T-helper 2 cell (primary cell): ENCODE results near the gene OSGEPL1.
"Not testable (repeated sequence)": the region's sequence is repeated elsewhere in the genome, so short reads cannot be mapped to it uniquely, and the experiment has no call there.

Experiments
- DNase-seq, 5 experiments: peaks; one replicate each; pipeline versions ENCODE4 v3.0.0 to v3.0.0-alpha.2; 2012 to 2022

OSGEPL1 gene

DNA sequence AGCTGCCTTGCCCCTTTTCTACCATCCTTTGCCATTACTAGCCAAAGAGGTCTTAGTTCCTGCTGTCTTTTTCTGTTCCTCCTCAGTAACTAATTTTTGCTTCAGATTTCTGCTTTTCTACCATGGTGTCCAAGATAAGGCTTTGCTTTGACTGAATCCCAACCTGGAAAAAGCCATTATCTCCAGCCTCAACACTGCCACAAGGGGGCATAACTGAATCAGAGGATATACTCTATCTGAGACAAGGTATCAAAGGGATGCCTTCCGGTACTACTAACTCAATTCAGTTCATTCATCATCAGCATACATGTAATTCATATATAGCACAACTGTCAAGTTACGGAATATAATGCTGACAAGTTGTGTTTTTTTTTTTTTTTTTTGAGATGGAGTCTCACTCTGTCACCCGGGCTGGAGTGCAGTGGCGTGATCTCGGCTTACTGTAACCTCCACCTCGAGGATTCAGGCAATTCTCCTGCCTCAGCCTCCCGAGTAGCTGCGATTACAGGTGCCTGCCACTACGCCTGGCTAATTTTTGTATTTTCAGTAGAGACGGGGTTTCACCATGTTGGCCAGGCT is 11.4 kb downstream of the OSGEPL1 start:
- peak in 3 of 5 experiments; percentile 10 to 43 (median 27) for DNase-seq

DNA sequence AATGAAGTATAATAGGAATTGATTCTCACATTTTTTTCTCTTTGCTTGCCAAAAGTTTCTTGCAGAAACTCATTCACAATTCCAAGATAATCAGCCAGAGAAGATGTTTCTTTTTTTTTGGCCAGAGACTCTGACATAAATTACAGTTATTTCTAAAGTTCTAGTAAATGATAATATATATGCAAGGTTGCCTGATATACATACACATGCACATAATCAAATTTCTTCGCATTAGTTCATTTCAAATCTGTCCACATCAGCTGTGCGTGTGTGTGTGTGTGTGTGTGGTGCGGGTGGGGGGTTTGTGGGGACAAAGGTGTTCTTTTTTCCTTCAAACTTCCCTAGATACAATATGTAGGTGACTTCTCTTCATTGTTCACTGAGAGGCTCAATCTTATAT is 33.2 kb downstream of the OSGEPL1 start:
- no peak for DNase-seq

DNA sequence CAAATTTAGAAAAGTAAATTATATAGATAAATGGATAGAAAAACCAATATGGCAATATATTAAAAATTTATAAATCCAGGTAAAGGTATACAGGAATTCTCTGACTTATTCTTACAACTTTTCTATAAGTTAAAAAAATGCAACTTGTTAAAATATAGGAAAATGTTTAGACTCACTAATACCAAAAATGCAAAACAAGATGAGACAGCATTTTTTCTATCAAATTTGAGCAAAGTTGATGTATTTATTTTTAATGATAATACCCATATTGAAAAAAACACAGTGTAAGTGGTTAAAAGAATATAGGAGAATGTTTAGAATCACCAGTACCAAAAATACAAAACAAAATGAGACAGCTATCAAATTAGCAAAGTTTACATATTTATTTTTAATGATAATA is 35.7 kb downstream of the OSGEPL1 start:
- DNase-seq = no peak

DNA sequence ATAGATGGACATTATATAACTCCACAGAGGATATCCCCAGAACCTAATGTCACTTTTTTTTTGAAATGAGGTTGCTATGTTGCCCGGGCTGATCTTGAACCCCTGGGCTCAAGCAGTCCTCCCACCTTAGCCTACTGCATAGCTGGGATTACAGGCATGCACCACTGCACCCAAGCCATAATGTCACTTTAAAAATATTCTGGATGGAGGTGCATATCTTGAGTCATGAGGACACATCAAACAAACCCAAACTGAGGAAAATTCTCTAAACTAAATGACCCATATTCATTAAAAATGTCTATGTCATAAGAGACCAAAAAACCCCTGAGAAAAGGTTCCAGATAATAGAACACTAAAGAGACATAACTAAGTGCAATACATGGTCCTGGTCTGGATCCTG is 36.3 kb downstream of the OSGEPL1 start:
- no peak for DNase-seq

DNA sequence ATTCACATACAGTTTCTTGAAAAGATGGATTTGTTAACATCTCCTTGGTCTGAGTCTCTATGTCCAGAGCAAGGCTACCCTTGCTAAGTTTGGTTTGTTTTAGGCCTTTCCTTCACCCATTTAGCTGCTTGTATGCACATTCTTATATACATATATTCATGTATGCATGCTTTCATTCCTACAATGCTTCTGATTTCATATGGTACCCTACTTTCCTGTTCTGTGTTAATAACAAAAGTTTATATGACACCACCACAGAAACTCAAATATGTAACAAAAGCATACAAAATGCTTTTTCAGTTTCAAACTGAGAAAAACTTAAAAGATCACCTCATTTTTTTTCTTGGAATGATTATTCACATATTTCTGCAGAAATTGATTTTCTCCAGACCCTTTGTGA is 39.4 kb downstream of the OSGEPL1 start:
- DNase-seq = peak in 1 of 5 experiments; percentile 23

DNA sequence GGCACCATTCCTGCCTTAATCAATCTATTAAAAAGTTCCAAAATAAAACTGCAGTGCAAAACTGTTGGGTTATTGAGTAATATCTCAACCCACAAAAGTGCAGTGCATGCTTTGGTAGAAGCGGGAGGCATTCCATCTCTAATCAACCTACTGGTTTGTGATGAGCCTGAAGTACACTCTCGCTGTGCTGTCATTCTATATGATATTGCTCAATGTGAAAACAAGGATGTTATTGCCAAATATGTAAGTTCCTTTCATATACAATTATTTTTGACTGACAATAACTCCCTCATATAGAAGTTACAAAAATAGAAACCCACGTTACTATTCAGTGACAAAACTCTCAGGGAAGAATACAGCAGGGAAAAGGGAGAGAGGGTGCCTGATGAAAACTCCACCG is 43.0 kb downstream of the OSGEPL1 start:
- no peak for DNase-seq

DNA sequence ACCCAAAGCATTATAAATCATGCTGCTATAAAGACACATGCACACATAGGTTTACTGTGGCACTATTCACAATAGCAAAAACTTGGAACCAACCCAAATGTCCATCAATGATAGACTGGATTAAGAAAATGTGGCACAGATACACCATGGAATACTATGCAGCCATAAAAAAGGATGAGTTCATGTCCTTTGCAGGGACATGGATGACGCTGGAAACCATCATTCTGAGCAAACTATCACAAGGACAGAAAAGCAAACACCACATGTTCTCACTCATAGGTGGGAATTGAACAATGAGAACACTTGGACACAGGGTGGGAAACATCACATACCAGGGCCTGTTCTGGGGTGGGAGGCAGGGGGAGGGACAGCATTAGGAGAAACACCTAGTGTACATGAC is 45.0 kb downstream of the OSGEPL1 start:
- not testable (repeated sequence) for DNase-seq

DNA sequence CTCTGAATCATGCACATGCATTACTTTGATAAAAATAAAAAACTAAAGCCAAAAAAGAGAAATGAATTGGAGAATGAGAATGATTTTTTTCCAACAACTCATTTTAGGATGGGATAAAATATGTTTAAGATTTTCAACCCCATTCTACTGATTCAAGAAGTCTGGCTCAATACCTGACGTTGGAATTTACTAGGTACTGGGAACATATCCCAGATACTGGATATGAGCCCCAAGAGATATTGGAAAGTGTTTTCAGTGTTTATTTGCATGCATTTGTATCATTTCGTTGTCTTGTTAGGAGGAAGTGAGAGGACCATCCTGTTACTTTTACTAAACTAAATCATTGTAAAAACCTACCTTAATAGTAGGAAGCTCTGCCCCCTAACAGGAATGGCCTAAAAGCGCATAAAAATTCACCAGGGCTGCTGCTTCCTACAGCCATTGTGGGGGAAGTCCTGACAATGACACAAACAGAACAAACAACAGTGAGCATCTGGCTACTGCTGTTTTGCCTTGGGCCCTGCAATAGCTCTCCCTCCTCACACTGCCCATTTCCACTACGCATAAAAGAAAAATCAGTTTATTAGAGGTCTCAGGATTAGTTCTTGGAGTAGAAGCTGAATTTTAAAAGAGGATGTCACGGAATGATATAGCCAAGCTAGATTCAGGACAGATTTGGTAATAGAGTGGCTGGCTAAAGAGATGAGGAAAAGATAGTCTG is 52.9 kb downstream of the OSGEPL1 start:
- no peak for DNase-seq

DNA sequence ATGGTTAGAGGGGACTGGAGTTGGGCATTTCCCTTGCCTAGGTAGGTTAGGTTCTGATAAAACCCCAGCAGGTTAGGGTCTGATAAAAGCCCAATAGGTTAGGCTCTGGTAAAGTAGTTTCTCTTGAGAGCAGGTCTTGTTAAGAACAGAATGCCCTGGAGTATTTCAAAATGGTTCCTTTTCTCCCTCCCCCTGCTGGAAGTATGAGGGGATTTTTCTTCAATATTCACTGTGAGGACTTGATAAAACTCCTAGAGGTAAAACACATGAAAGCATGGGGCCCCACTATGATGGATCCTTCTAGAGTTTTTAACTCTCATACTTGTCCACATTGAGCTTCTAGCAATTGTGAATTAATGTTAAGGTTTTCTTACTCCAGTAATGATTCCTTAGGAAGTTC is 60.5 kb downstream of the OSGEPL1 start:
- no peak for DNase-seq

DNA sequence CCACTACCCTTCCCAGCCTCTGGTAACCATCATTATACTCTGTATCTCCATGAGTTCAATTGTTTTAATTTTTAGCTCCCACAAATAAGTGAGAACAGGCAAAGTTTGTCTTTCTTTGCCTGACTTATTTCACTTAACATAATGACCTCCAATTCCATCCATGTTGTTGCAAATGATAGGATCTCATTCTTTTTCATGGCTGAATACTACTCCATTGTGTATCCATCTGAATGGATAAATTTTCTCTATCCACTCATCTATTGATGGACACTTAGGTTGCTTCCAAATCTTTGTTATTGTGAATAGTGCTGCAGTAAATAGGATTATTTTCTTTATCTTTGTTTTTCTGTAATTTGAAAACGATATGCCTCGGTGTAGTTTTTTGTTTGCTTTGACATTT is 61.9 kb downstream of the OSGEPL1 start:
- DNase-seq = no peak

DNA sequence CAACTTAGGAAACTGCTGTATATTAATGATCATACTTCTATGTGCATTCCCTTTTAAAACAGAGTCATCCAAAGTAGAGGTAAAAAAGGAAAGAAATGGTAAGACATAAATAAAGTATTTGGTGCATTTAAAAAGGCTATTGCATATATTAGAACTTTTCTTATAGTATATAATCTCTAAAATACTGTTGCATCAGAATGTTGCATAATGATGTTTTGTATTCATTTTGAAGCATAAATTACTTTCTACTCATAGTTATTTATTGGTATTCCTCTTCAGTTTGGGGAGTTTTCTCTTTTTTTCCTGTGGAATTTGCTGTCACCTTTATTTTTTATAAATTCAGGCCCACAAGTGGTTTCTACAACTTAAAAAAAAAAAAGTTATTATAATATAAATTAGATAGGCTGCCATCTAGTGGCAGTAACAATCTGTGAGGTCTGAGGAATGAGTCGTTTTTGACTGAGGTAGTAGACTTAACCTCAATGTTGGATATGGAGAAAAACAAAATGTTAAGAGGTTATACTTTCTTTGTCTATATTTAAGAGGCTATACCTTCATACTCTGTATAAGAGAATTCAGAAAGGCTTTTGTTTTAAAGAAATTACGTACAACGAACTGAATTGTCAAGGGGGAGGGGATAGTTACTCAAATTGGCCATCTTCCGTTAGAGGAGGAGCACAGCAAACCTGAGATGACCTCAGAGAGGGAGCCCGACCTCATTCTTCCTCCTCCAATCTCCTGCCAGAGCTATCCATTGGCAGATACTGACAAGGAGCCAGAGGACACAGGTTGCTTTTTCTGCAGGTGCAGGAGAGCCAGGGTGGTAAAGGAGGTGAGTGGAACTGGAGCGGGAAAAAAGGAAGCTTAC is 64.3 kb downstream of the OSGEPL1 start:
- peak in 2 of 5 experiments; percentile 29 to 62 for DNase-seq
